ENCODE data around the gene RNFT2. TPM values are rescaled to one million over a fixed set of nuclear protein-coding genes. Genes with fewer than 3 reads are reported as not detected.

Gene RNFT2
- total RNA-seq, 1 experiment from 2014 or later, result 12.6 TPM

DNA sequence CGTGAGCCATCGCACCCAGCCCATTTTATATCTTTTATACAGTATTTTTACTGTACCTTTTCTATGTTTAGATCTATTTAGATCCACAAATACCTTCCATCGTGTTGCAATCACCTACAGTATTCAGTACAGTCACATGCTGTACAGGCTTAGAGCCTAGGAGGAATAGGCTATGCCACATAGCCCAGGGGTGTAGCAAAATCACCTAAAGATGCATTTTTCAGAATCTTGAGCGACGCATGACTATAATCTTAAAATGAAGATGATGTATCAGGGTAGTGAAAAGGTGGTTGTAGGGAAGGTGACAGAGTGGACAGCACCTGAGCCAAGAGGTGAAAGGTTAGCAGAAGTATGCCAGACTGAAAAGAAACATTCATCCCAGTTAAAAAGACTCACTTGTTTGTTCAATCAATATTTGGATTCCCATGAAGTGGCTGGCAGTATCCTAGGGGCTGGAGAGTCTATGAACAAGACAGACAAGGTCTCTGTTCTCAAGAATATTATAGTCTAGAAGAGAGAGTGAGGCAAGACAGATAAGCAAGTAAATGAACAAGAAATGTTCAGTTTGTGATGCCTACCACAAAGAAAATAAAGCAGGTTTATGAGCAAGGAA, 3.9 kb upstream of the RNFT2 start:
- CTCF ChIA-PET, result no interaction called here
- ATAC-seq, result peak; percentile 14
- BruUV-seq (replicated peaks), result no TSS peak

DNA sequence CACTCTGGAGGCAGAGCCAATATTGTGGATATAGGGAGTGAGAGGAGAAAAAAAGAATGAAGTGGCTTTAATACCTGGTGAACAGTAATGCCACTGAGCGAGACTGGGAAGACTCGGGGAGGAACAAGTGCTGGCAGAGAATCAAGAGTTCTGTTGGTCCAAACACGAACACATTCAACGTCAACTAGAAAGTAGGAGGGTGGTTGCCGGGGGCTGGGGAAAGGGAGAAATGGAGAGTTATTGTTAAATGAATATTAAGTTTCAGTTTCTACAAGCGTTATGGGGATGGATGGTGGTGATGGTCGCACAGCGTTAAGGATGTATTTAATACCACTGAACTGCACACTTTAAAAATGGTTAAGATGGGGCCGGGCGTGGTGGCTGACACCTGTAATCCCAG, 3.0 kb upstream of the RNFT2 start:
- intact Hi-C loops (cut with micrococcal nuclease), result loop anchor here (5.0 kb wide), 3 partner anchors 127 to 222 kb away; no protein-coding TSS in a partner anchor
- H2AFZ ChIP-seq (ENCODE audit: low read length), result no peak overlapping the region
- H3K79me2 ChIP-seq (ENCODE audit: low read length), result peaks cover 68% of the 10 kb centered on the region
- H3K9me2 ChIP-seq (replicated peaks; ENCODE audit: low read length), result no peaks in the 10 kb centered on the region
- CTCF ChIA-PET, result no interaction called here
- no TSS peak for BruUV-seq (replicated peaks)
- H3F3A ChIP-seq (ENCODE audit: low read length, unreplicated experiment), result no peaks in the 10 kb centered on the region
- H3K4me3 ChIP-seq (ENCODE audit: low read length), result no peak overlapping the region
- ATAC-seq, result no peak
- H3K9me3 ChIP-seq (ENCODE audit: low read length), result no peaks in the 10 kb centered on the region
- POLR2A ChIA-PET (ENCODE audit: unreplicated experiment), result no interaction called here
- peaks cover 35% of the 10 kb centered on the region for H3K4me1 ChIP-seq (ENCODE audit: insufficient read depth, low read length)
- no peak overlapping the region for H3K9ac ChIP-seq (ENCODE audit: low read length)
- DNase-seq, result no peak
- H3K4me2 ChIP-seq (ENCODE audit: low read length), result no peak overlapping the region
- TF ChIP-seq, protein P1, sequence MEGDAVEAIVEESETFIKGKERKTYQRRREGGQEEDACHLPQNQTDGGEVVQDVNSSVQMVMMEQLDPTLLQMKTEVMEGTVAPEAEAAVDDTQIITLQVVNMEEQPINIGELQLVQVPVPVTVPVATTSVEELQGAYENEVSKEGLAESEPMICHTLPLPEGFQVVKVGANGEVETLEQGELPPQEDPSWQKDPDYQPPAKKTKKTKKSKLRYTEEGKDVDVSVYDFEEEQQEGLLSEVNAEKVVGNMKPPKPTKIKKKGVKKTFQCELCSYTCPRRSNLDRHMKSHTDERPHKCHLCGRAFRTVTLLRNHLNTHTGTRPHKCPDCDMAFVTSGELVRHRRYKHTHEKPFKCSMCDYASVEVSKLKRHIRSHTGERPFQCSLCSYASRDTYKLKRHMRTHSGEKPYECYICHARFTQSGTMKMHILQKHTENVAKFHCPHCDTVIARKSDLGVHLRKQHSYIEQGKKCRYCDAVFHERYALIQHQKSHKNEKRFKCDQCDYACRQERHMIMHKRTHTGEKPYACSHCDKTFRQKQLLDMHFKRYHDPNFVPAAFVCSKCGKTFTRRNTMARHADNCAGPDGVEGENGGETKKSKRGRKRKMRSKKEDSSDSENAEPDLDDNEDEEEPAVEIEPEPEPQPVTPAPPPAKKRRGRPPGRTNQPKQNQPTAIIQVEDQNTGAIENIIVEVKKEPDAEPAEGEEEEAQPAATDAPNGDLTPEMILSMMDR (conservative IDR thresholded peaks at IDR 0.05; ENCODE audit: low read depth, low read length), result no peak
- TF ChIP-seq EZH2phosphoT487 (IDR thresholded peaks at IDR 0.05; ENCODE audit: borderline replicate concordance, low read length) (no peak), EZH2 (IDR thresholded peaks at IDR 0.05; ENCODE audit: low read length, unreplicated experiment) (no peak)
- no peaks in the 10 kb centered on the region for H3K27me3 ChIP-seq (ENCODE audit: low read length)
- peak overlapping the region; percentile 28 for H3K27ac ChIP-seq (ENCODE audit: low read length)
- H4K20me1 ChIP-seq (ENCODE audit: low read length), result peaks cover 15% of the 10 kb centered on the region
- H3K36me3 ChIP-seq (ENCODE audit: low read depth, low read length), result peaks cover 19% of the 10 kb centered on the region

More for the DNA sequence above, 3.9 kb upstream of the RNFT2 start:
- no peak overlapping the region for H3K4me2 ChIP-seq (ENCODE audit: low read length)
- H2AFZ ChIP-seq (ENCODE audit: low read length), result no peak overlapping the region
- H3K79me2 ChIP-seq (ENCODE audit: low read length), result peaks cover 72% of the 10 kb centered on the region
- peaks cover 21% of the 10 kb centered on the region for H3K36me3 ChIP-seq (ENCODE audit: low read depth, low read length)
- H3K4me1 ChIP-seq (ENCODE audit: insufficient read depth, low read length), result peaks cover 35% of the 10 kb centered on the region
- POLR2A ChIA-PET (ENCODE audit: unreplicated experiment), result no interaction called here
- H3K9ac ChIP-seq (ENCODE audit: low read length), result no peak overlapping the region
- DNase-seq, result peak; percentile 18
- intact Hi-C loops (cut with micrococcal nuclease), result no loop called here
- no peak overlapping the region for H3K4me3 ChIP-seq (ENCODE audit: low read length)
- H4K20me1 ChIP-seq (ENCODE audit: low read length), result peaks cover 15% of the 10 kb centered on the region
- TF ChIP-seq EZH2phosphoT487 (IDR thresholded peaks at IDR 0.05; ENCODE audit: borderline replicate concordance, low read length) (no peak), EZH2 (IDR thresholded peaks at IDR 0.05; ENCODE audit: low read length, unreplicated experiment) (no peak)
- TF ChIP-seq, protein P1 (conservative IDR thresholded peaks at IDR 0.05; ENCODE audit: low read depth, low read length), result no peak
- H3K27me3 ChIP-seq (ENCODE audit: low read length), result no peaks in the 10 kb centered on the region
- no peaks in the 10 kb centered on the region for H3K9me2 ChIP-seq (replicated peaks; ENCODE audit: low read length)
- H3K9me3 ChIP-seq (ENCODE audit: low read length), result no peaks in the 10 kb centered on the region
- peak overlapping the region; percentile 28 for H3K27ac ChIP-seq (ENCODE audit: low read length)
- no peaks in the 10 kb centered on the region for H3F3A ChIP-seq (ENCODE audit: low read length, unreplicated experiment)

DNA sequence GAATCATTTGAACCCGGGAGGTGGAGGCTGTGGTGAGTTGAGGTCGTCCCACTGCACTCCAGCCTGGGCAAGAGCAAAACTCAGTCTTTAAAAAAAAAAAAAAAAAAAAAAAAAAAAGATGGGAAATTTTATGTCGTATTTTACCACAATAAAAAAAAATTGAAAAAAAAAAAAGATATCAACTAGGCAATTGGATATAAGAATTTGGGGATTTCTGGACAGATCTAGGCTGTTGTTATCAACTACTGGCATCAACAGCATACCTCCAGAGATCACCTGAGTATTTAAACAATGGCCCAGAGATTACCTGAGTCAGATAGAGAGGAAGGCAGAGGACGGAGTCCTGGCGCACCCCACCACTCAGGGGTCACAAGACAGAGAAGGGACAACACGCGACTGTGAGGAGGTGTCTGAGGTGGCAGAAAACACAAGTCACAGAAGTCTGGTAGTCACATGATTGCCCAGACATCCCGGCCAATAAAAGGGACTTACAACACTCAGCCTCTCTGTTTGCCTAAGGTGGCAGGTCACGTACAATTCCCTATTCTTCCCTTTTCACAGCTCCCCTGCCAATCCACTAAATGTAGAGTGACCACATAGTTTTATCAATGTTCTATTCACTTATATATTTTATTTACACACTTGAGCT, 2.0 kb upstream of the RNFT2 start:
- Histone ChIP-seq H3K4me1 (ENCODE audit: insufficient read depth, low read length) (peaks cover 35% of the 10 kb centered on the region), H3K9me2 (replicated peaks; ENCODE audit: low read length) (no peaks in the 10 kb centered on the region), H3F3A (ENCODE audit: low read length, unreplicated experiment) (no peaks in the 10 kb centered on the region), H3K4me2 (ENCODE audit: low read length) (peak overlapping the region; percentile 99), H3K36me3 (ENCODE audit: low read depth, low read length) (peaks cover 16% of the 10 kb centered on the region), H3K9ac (ENCODE audit: low read length) (peak overlapping the region; percentile 79; the same call in 1 of the 2 replicates), H3K9me3 (ENCODE audit: low read length) (no peaks in the 10 kb centered on the region), H3K4me3 (ENCODE audit: low read length) (peak overlapping the region; percentile 97), H3K27ac (ENCODE audit: low read length) (no peak overlapping the region), H4K20me1 (ENCODE audit: low read length) (peaks cover 15% of the 10 kb centered on the region), H3K79me2 (ENCODE audit: low read length) (peaks cover 59% of the 10 kb centered on the region), H2AFZ (ENCODE audit: low read length) (no peak overlapping the region), H3K27me3 (ENCODE audit: low read length) (no peaks in the 10 kb centered on the region)
- CTCF ChIA-PET, result no interaction called here
- TF ChIP-seq EZH2phosphoT487 (IDR thresholded peaks at IDR 0.05; ENCODE audit: borderline replicate concordance, low read length), result no peak
- TF ChIP-seq, protein P1 (conservative IDR thresholded peaks at IDR 0.05; ENCODE audit: low read depth, low read length), result no peak
- no peak for ATAC-seq
- POLR2A ChIA-PET (ENCODE audit: unreplicated experiment), result no interaction called here
- intact Hi-C loops (cut with micrococcal nuclease), result loop anchor here (5.0 kb wide), 3 partner anchors 126 to 221 kb away; no protein-coding TSS in a partner anchor
- no TSS peak for BruUV-seq (replicated peaks)
- DNase-seq, result peak; percentile 50

Data from PC-3 (cell line).